ENCODE measurements around the gene PANX1. TPM values are rescaled to one million over a fixed set of nuclear protein-coding genes. Genes with fewer than 3 reads are reported as not detected.

Gene PANX1
- polyA plus RNA-seq, 1 of the 3 experiments (the other 2 are of a cell fraction) = 11.1 TPM

DNA sequence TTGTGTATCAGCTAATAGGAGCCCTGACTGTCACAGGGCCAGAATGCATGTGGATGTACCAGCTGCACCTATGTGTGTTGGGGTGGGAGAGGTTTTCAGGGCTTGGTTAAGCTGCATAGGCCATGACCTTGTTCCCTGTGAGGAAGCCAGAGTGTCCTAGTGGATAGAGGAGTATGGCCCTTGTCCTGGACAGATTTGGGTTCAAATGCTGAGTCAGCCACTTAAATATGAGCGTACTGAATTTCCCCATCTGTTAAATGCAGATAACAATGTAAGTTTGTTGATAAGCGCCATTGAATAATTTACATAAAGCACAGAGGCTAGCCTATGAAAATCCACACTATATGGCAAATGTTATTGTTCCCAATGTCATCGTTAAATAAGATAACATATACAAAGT is 74.4 kb downstream of the PANX1 start:
- Histone ChIP-seq H3K4me1 (ENCODE audit: control insufficient read depth in 1 of 2, insufficient read depth in 2 of 2, low read depth in 1 of 2, low read length in 1 of 2) (no peaks in the 10 kb centered on the region; a peak in 1 of 4 replicates), H3F3A (replicated peaks; ENCODE audit: insufficient read depth) (no peaks in the 10 kb centered on the region), H3K9ac (no peak overlapping the region), H3K79me2 (ENCODE audit: insufficient read depth) (no peaks in the 10 kb centered on the region), H4K20me1 (ENCODE audit: insufficient read depth) (no peaks in the 10 kb centered on the region), H3K9me2 (no peaks in the 10 kb centered on the region), H3K9me3 (no peaks in the 10 kb centered on the region), H3K27ac (ENCODE audit: low read depth in 2 of 2, low read length in 1 of 2) (no peak overlapping the region), H3K27me3 (ENCODE audit: insufficient read depth) (no peaks in the 10 kb centered on the region), H2AFZ (ENCODE audit: low read depth) (no peak overlapping the region), H3K36me3 (replicated peaks in 1 of 2; ENCODE audit: control insufficient read depth in 1 of 2, insufficient read depth in 2 of 2, low read length in 1 of 2) (no peaks in the 10 kb centered on the region), H3K4me2 (no peak overlapping the region), H3K4me3 (ENCODE audit: low read depth in 2 of 2, low read length in 1 of 2) (no peak overlapping the region)
- whole genome bisulfite sequencing (ENCODE audit: low lambda C conversion rate) = 87% methylated on average over 3 of the region's 3 CpGs
- TF ChIP-seq, protein P1, sequence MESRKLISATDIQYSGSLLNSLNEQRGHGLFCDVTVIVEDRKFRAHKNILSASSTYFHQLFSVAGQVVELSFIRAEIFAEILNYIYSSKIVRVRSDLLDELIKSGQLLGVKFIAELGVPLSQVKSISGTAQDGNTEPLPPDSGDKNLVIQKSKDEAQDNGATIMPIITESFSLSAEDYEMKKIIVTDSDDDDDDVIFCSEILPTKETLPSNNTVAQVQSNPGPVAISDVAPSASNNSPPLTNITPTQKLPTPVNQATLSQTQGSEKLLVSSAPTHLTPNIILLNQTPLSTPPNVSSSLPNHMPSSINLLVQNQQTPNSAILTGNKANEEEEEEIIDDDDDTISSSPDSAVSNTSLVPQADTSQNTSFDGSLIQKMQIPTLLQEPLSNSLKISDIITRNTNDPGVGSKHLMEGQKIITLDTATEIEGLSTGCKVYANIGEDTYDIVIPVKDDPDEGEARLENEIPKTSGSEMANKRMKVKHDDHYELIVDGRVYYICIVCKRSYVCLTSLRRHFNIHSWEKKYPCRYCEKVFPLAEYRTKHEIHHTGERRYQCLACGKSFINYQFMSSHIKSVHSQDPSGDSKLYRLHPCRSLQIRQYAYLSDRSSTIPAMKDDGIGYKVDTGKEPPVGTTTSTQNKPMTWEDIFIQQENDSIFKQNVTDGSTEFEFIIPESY (IDR thresholded peaks at IDR 0.05; ENCODE audit: borderline replicate concordance, low read depth) = no peak
- TF ChIP-seq GABPA (IDR thresholded peaks at IDR 0.05; ENCODE audit: low read depth) (no peak), TAF1 (IDR thresholded peaks at IDR 0.05; ENCODE audit: borderline replicate concordance, low read depth, low read length) (no peak), SMC3 (IDR thresholded peaks at IDR 0.05; ENCODE audit: low read depth, low read length) (no peak)
- ChIA-PET POLR2A (no interaction called here), CTCF (no interaction called here)
- no peak for DNase-seq

DNA sequence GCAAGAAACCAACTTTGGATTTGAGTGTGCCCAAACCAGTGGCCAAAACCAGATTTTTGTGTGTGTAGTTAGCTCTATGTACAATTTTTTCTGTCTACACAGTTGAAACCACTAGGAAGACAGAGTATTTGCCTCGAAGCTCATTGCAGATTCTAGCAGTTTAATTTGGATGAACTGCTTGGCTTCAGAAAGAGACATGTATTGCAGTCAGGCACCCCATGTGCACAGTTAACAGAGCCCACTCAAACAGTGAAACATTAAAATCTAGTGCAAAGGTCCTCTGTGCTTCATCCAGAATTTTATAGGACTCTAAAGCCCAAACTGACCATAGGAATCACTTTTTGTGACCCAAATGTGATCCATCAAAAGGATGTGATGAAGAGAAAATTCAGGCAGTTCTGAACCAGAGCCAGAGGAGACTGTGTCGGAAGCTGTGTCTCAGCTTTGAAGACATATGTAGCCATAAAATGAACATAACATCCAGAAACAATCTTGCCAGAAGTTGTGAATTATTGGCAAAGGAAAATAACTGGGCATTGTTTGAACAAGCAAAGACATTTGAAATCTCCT is 82.7 kb downstream of the PANX1 start:
- no peaks in the 10 kb centered on the region for H3F3A ChIP-seq (replicated peaks; ENCODE audit: insufficient read depth)
- DNase-seq = no peak
- H2AFZ ChIP-seq (ENCODE audit: low read depth) = no peak overlapping the region
- no peak for TF ChIP-seq TAF1 (IDR thresholded peaks at IDR 0.05; ENCODE audit: borderline replicate concordance, low read depth, low read length)
- no peaks in the 10 kb centered on the region for H3K9me3 ChIP-seq
- POLR2A ChIA-PET = no interaction called here
- H4K20me1 ChIP-seq (ENCODE audit: insufficient read depth) = no peaks in the 10 kb centered on the region
- WGBS (ENCODE audit: low lambda C conversion rate) = 22% methylated on average over 2 of the region's 2 CpGs
- H3K4me1 ChIP-seq (ENCODE audit: control insufficient read depth in 1 of 2, insufficient read depth in 2 of 2, low read depth in 1 of 2, low read length in 1 of 2) = no peaks in the 10 kb centered on the region
- H3K9me2 ChIP-seq = no peaks in the 10 kb centered on the region
- no peak overlapping the region for H3K4me2 ChIP-seq
- H3K79me2 ChIP-seq (ENCODE audit: insufficient read depth) = no peaks in the 10 kb centered on the region
- H3K27me3 ChIP-seq (ENCODE audit: insufficient read depth) = no peaks in the 10 kb centered on the region
- no peak overlapping the region for H3K4me3 ChIP-seq (ENCODE audit: low read depth in 2 of 2, low read length in 1 of 2)
- H3K9ac ChIP-seq = no peak overlapping the region
- CTCF ChIA-PET = no interaction called here
- no peaks in the 10 kb centered on the region for H3K36me3 ChIP-seq (replicated peaks in 1 of 2; ENCODE audit: control insufficient read depth in 1 of 2, insufficient read depth in 2 of 2, low read length in 1 of 2)
- H3K27ac ChIP-seq (ENCODE audit: low read depth in 2 of 2, low read length in 1 of 2) = no peak overlapping the region

DNA sequence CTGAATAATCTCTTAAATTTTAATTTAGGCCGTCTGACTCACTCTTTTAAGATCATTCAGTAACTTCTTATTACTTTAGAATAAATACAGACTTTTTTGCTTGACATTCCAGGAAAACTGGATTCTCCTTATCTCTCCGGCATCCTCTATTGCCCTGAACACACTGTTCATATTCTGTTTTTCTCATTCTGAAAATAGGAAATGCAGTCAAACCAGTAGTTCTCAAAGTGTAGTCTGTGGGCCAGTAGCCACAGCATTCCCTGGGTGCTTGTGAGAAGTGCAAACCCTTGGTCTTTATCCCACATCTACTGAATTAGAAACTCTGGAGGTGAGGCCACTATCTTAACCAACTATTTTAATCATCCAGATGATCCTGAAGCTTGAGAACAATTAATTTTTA is 84.3 kb downstream of the PANX1 start:
- no peaks in the 10 kb centered on the region for H3K36me3 ChIP-seq (replicated peaks in 1 of 2; ENCODE audit: control insufficient read depth in 1 of 2, insufficient read depth in 2 of 2, low read length in 1 of 2)
- H3K4me2 ChIP-seq = no peak overlapping the region
- no peaks in the 10 kb centered on the region for H3K79me2 ChIP-seq (ENCODE audit: insufficient read depth)
- no peaks in the 10 kb centered on the region for H4K20me1 ChIP-seq (ENCODE audit: insufficient read depth)
- no peaks in the 10 kb centered on the region for H3F3A ChIP-seq (replicated peaks; ENCODE audit: insufficient read depth)
- H3K4me3 ChIP-seq (ENCODE audit: low read depth in 2 of 2, low read length in 1 of 2) = no peak overlapping the region
- H3K9ac ChIP-seq = no peak overlapping the region
- H2AFZ ChIP-seq (ENCODE audit: low read depth) = no peak overlapping the region
- H3K9me2 ChIP-seq = no peaks in the 10 kb centered on the region
- H3K27ac ChIP-seq (ENCODE audit: low read depth in 2 of 2, low read length in 1 of 2) = no peak overlapping the region
- no peaks in the 10 kb centered on the region for H3K9me3 ChIP-seq
- H3K27me3 ChIP-seq (ENCODE audit: insufficient read depth) = no peaks in the 10 kb centered on the region
- no peaks in the 10 kb centered on the region for H3K4me1 ChIP-seq (ENCODE audit: control insufficient read depth in 1 of 2, insufficient read depth in 2 of 2, low read depth in 1 of 2, low read length in 1 of 2)
- no peak for DNase-seq
- ChIA-PET CTCF (no interaction called here), POLR2A (no interaction called here)
- WGBS (ENCODE audit: low lambda C conversion rate) = 22% methylated on average over 2 of the region's 2 CpGs
- TF ChIP-seq POLR2AphosphoS5 (IDR thresholded peaks at IDR 0.05; ENCODE audit: low read depth, low read length) = no peak
- no peak for TF ChIP-seq YY1 (IDR thresholded peaks at IDR 0.05; ENCODE audit: low read depth)
- no peak for TF ChIP-seq EZH2phosphoT487 (IDR thresholded peaks at IDR 0.05; ENCODE audit: borderline replicate concordance, low read depth)
- TF ChIP-seq ELF1 (IDR thresholded peaks at IDR 0.05) = no peak
- no peak for TF ChIP-seq JUND (IDR thresholded peaks at IDR 0.05)
- TF ChIP-seq, protein P2, sequence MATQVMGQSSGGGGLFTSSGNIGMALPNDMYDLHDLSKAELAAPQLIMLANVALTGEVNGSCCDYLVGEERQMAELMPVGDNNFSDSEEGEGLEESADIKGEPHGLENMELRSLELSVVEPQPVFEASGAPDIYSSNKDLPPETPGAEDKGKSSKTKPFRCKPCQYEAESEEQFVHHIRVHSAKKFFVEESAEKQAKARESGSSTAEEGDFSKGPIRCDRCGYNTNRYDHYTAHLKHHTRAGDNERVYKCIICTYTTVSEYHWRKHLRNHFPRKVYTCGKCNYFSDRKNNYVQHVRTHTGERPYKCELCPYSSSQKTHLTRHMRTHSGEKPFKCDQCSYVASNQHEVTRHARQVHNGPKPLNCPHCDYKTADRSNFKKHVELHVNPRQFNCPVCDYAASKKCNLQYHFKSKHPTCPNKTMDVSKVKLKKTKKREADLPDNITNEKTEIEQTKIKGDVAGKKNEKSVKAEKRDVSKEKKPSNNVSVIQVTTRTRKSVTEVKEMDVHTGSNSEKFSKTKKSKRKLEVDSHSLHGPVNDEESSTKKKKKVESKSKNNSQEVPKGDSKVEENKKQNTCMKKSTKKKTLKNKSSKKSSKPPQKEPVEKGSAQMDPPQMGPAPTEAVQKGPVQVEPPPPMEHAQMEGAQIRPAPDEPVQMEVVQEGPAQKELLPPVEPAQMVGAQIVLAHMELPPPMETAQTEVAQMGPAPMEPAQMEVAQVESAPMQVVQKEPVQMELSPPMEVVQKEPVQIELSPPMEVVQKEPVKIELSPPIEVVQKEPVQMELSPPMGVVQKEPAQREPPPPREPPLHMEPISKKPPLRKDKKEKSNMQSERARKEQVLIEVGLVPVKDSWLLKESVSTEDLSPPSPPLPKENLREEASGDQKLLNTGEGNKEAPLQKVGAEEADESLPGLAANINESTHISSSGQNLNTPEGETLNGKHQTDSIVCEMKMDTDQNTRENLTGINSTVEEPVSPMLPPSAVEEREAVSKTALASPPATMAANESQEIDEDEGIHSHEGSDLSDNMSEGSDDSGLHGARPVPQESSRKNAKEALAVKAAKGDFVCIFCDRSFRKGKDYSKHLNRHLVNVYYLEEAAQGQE (IDR thresholded peaks at IDR 0.05; ENCODE audit: low read depth, low read length) = no peak
- TF ChIP-seq FOSL2 (IDR thresholded peaks at IDR 0.05; ENCODE audit: borderline replicate concordance, low read depth) = no peak
- no peak for TF ChIP-seq TEAD4 (IDR thresholded peaks at IDR 0.05; ENCODE audit: borderline replicate concordance, insufficient read depth)
- TF ChIP-seq NRF1 (IDR thresholded peaks at IDR 0.05; ENCODE audit: low read depth, low read length) = no peak
- TF ChIP-seq, protein P3, sequence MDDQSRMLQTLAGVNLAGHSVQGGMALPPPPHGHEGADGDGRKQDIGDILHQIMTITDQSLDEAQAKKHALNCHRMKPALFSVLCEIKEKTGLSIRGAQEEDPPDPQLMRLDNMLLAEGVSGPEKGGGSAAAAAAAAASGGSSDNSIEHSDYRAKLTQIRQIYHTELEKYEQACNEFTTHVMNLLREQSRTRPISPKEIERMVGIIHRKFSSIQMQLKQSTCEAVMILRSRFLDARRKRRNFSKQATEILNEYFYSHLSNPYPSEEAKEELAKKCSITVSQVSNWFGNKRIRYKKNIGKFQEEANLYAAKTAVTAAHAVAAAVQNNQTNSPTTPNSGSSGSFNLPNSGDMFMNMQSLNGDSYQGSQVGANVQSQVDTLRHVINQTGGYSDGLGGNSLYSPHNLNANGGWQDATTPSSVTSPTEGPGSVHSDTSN (IDR thresholded peaks at IDR 0.05) = no peak
- TF ChIP-seq, protein P4, sequence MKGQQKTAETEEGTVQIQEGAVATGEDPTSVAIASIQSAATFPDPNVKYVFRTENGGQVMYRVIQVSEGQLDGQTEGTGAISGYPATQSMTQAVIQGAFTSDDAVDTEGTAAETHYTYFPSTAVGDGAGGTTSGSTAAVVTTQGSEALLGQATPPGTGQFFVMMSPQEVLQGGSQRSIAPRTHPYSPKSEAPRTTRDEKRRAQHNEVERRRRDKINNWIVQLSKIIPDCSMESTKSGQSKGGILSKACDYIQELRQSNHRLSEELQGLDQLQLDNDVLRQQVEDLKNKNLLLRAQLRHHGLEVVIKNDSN (IDR thresholded peaks at IDR 0.05; ENCODE audit: borderline replicate concordance, low read depth) = no peak
